NB4 (cell line): Measurements from ENCODE around the gene ATP5PF.

Experiments used
- CTCF ChIP-seq: IDR thresholded peaks from one replicate; pipeline ENCODE4 v1.5.1; 2012; ENCODE audit warnings: low read depth, low read length
- MYC ChIP-seq: IDR thresholded peaks from 2 replicates; pipeline ENCODE4 v1.6.1; 2011; ENCODE audit warnings: low read depth, low read length
- POLR2A ChIP-seq: IDR thresholded peaks from 2 replicates; pipeline ENCODE4 v1.6.1; 2011; ENCODE audit warnings: mild to moderate bottlenecking; ENCODE audit not compliant: insufficient read length; ENCODE audit errors: extremely low read depth

GRCh38 chr21:25687787-25688186 lies 46.9 kb downstream of the ATP5PF start:
- TF ChIP-seq POLR2A (no peak), MYC (no peak), CTCF (no peak)
